GM19238 (cell line): Measurements from ENCODE around the gene CPSF4.
A peak's percentile ranks its signal among the peaks of the same experiment; 100 is the strongest.
"Not testable (repeated sequence)": the region's sequence is repeated elsewhere in the genome, so short reads cannot be mapped to it uniquely, and the experiment has no call there.

Source experiments
- DNase-seq: peaks from one replicate; pipeline ENCODE4 v3.0.0; 2011; ENCODE audit warnings: low spot score; ENCODE audit not compliant: insufficient read length

Gene CPSF4

GRCh38 chr7:99408379-99409191 lies 30.2 kb upstream of the CPSF4 start, which contains the start of the genes BUD31 and PDAP1:
BUD31 (plus strand) TSS chr7:99408969; CDS start chr7:99411093, 2,124 bp downstream.
PDAP1 (minus strand) TSS chr7:99408597; CDS start chr7:99408548, 49 bp downstream.
- peak; percentile 90 for DNase-seq

- no peak for DNase-seq
Observed at GRCh38 chr7:99409192-99409572, 29.6 kb upstream of the CPSF4 start.

- DNase-seq, result no peak
Observed at GRCh38 chr7:99409806-99410205, 28.9 kb upstream of the CPSF4 start.

GRCh38 chr7:99410635-99411034 lies 28.1 kb upstream of the CPSF4 start:
- DNase-seq, result no peak

- not testable (repeated sequence) for DNase-seq
Observed at GRCh38 chr7:99415513-99416127, 23.1 kb upstream of the CPSF4 start.

GRCh38 chr7:99418260-99418659 lies 20.5 kb upstream of the CPSF4 start:
- no peak for DNase-seq

- no peak for DNase-seq
Observed at GRCh38 chr7:99419323-99420021, 19.3 kb upstream of the CPSF4 start.

- no peak for DNase-seq
Observed at GRCh38 chr7:99420213-99420612, 18.5 kb upstream of the CPSF4 start.

GRCh38 chr7:99420986-99421385 lies 17.8 kb upstream of the CPSF4 start:
- no peak for DNase-seq

- no peak for DNase-seq
Observed at GRCh38 chr7:99422186-99422585, 16.6 kb upstream of the CPSF4 start.

GRCh38 chr7:99422625-99423024 lies 16.1 kb upstream of the CPSF4 start:
- DNase-seq, result no peak

GRCh38 chr7:99424932-99425730 lies 13.6 kb upstream of the CPSF4 start:
- DNase-seq, result no peak

- no peak for DNase-seq
Observed at GRCh38 chr7:99428972-99429566, 9.7 kb upstream of the CPSF4 start.

GRCh38 chr7:99429756-99430155 lies 9.0 kb upstream of the CPSF4 start:
- DNase-seq, result no peak

GRCh38 chr7:99431756-99432540 lies 6.8 kb upstream of the CPSF4 start:
- DNase-seq, result not testable (repeated sequence)

- no peak for DNase-seq
Observed at GRCh38 chr7:99433158-99433557, 5.6 kb upstream of the CPSF4 start.

GRCh38 chr7:99437946-99438572 lies 684 bp upstream of the CPSF4 start:
- no peak for DNase-seq

GRCh38 chr7:99440195-99440594 lies 1.5 kb downstream of the CPSF4 start:
- DNase-seq, result no peak

- DNase-seq, result no peak
Observed at GRCh38 chr7:99446096-99446495, 7.4 kb downstream of the CPSF4 start.

GRCh38 chr7:99447943-99448342 lies 9.2 kb downstream of the CPSF4 start:
- DNase-seq, result no peak
